Activated CD4-positive, alpha-beta T cell treated with anti-CD3 and anti-CD28 coated beads, Interleukin-2, amount 10 ng/mL, durations not matched to agents 7 days and 5 days (primary cell): ENCODE measurements around the gene HSD3B7. TPM values are rescaled to one million over a fixed set of nuclear protein-coding genes. Genes with fewer than 3 reads are reported as not detected.
A peak's percentile ranks its signal among the peaks of the same experiment; 100 is the strongest.
"Not testable (repeated sequence)": the region's sequence is repeated elsewhere in the genome, so short reads cannot be mapped to it uniquely, and the experiment has no call there.

ENCODE experiments used
- CTCF ChIA-PET: fragments of 350-600 bp; sonication (Branson Sonifier 250); formaldehyde crosslinking; loops from one replicate; lab custom pipeline; 2021; ENCODE audit warnings: antibody characterized with exemption; lab: Charles Lee
- POLR2A ChIA-PET: fragments of 350-600 bp; sonication (Branson Sonifier 250); formaldehyde crosslinking; loops from one replicate; lab custom pipeline; 2021; ENCODE audit warnings: antibody characterized with exemption; lab: Charles Lee
- DNase-seq: peaks from one replicate; pipeline ENCODE4 v3.0.0-alpha.2; 2020
- H3K27ac Mint-ChIP-seq: one replicate; pipeline ENCODE4 v1.8.0; 2021; ENCODE audit warnings: mild to moderate bottlenecking, moderate library complexity, mixed read lengths
- H3K27me3 Mint-ChIP-seq: one replicate; pipeline ENCODE4 v1.8.0; 2021; ENCODE audit warnings: mixed read lengths
- H3K36me3 Mint-ChIP-seq: one replicate; pipeline ENCODE4 v1.8.0; 2021; ENCODE audit warnings: low read depth, mixed read lengths
- H3K4me1 Mint-ChIP-seq: one replicate; pipeline ENCODE4 v1.8.0; 2021; ENCODE audit warnings: mixed read lengths
- H3K4me3 Mint-ChIP-seq: one replicate; pipeline ENCODE4 v1.8.0; 2021; ENCODE audit warnings: mild to moderate bottlenecking, moderate library complexity, mixed read lengths
- H3K9me3 Mint-ChIP-seq: one replicate; pipeline ENCODE4 v1.8.0; 2021; ENCODE audit warnings: mixed read lengths
- total RNA-seq, 2 experiments: library from RNA; stranded (reverse); gene quantifications; one replicate each; pipeline ENCODE4 v1.2.3, GENCODE V29; 2021

HSD3B7 gene
- total RNA-seq: 1 to 10 TPM; 3.4 to 3.5 TPM

DNA sequence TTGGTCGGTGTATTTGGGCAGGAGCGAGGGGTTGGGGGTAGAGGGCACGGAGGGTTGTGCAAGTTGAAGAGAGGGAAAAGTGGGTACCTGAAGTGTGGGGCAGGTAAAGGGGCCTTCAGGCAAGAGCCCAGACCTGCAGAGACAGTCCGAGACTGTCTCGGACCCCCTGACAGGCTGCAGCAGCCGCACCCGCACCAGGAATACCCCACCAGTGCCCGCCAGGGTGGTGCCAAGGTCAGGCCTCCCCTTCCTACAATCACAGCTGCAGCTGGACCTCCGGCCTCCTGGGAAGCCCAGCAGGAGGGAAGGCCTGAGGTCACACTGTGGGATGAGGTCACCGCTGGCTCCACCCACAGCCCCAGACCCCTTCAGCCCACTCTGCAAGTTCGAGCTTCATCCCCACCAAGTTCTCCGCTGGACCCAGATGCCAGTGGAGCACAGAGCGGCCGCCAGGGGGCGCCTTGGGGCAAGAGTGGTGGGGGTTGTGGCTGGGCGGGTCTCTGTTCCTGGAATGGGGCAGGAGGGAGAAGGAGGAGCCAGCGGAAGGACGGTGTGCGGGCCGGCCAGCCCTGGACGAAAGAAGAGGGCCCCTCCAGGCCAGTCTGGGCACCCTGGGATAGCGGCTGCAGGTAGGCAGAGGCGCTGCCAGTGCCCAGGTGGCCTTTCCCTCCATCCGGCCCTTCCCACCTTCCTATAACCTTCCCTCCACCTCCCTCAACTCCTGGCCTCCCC lies at the start of gene HSD3B7:
Gene HSD3B7, plus strand, starts transcription at position 539 of the 732 bp plus-strand sequence. CDS start 452 bp downstream, outside the sequence.
- Mint-ChIP-seq H3K9me3 (no peaks in the 10 kb centered on the region), H3K4me1 (peaks cover 9% of the 10 kb centered on the region), H3K27me3 (no peaks in the 10 kb centered on the region), H3K36me3 (peaks cover 15% of the 10 kb centered on the region), H3K27ac (peak within 1 kb of the TSS; percentile 54), H3K4me3 (peak within 1 kb of the TSS; percentile 36)
- ChIA-PET CTCF (interaction anchor here (0.6 to 4.4 kb wide), 22 partner anchors 9 to 321 kb away, joined by 3 to 23 read pairs (median 4); partner anchors contain the start of gene VKORC1), POLR2A (interaction anchor here (0.5 kb wide), 1 partner anchor 192 kb away, joined by 3 read pairs; no protein-coding TSS in a partner anchor)
- DNase-seq: peak; percentile 83

GRCh38 chr16:30937692-30938091 lies 47.3 kb upstream of the HSD3B7 start:
- CTCF ChIA-PET: interaction anchor here (0.6 to 6.0 kb wide), 7 partner anchors 10 to 247 kb away, joined by 3 to 48 read pairs (median 3); no protein-coding TSS in a partner anchor

GRCh38 chr16:30939571-30939970 lies 45.4 kb upstream of the HSD3B7 start:
- H3K27me3 Mint-ChIP-seq, H3K4me3 Mint-ChIP-seq, H3K27ac Mint-ChIP-seq, H3K9me3 Mint-ChIP-seq, POLR2A ChIA-PET, DNase-seq: not testable (repeated sequence)
- H3K4me1 Mint-ChIP-seq: peaks cover 42% of the 10 kb centered on the region
- H3K36me3 Mint-ChIP-seq: peaks cover 14% of the 10 kb centered on the region
- CTCF ChIA-PET: interaction anchor here (0.6 to 6.0 kb wide), 9 partner anchors 10 to 230 kb away, joined by 3 to 48 read pairs (median 4); no protein-coding TSS in a partner anchor

More at GRCh38 chr16:30937692-30938091, 47.3 kb upstream of the HSD3B7 start:
- Mint-ChIP-seq H3K4me3 (no peak overlapping the region), H3K4me1 (peaks cover 45% of the 10 kb centered on the region), H3K9me3 (no peaks in the 10 kb centered on the region), H3K27ac (peak overlapping the region; percentile 68), H3K36me3 (peaks cover 3% of the 10 kb centered on the region), H3K27me3 (no peaks in the 10 kb centered on the region)
- POLR2A ChIA-PET: no interaction called here
- no peak for DNase-seq

DNA sequence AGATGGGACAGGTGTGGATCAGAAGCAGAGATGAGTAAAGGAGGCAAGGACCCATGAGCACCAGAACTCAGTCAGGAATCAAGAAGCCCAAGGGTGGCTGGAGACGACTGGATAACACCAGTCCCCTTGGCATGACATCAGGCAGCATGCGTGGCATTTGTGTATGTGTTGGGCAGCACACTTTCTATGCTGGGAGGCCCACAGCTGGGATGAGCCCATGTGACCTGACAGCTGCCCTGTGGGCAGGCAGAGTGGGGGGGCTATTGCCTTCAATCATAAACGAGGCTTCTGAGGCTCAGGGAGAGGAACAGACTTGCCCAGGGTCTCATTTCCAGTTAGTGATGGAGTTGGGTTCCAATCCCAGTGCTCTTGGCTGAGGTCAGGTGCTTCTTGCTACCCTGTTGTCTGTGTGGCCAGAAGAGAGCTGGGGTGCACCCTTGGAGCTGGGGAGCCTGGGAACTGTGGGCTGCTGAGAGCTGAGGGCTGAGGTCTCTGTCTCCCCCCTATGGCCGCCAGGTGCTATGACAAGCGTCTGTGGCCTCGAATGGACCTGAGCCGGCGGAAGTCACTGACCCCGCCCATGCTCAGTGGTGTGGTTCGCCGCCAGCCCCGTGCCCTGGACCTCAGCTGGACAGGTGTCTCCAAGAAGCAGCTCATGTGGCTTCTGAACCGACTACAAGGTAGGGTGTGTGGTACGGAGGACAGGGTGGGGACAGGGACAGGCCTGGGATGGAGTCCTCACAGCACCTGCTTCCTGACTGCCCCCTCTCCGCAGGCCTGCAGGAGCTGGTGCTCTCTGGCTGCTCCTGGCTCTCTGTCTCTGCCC lies 43.2 kb upstream of the HSD3B7 start:
- H3K4me3 Mint-ChIP-seq: peak overlapping the region; percentile 51
- H3K4me1 Mint-ChIP-seq: peaks cover 34% of the 10 kb centered on the region
- ChIA-PET CTCF (interaction anchor here (0.6 to 6.0 kb wide), 30 partner anchors 8 to 441 kb away, joined by 3 to 48 read pairs (median 4); partner anchors contain the start of genes FBRS, HSD3B7, SETD1A and VKORC1), POLR2A (no interaction called here)
- peaks cover 20% of the 10 kb centered on the region for H3K36me3 Mint-ChIP-seq
- H3K9me3 Mint-ChIP-seq: no peaks in the 10 kb centered on the region
- H3K27me3 Mint-ChIP-seq: no peaks in the 10 kb centered on the region
- DNase-seq: peak; percentile 74
- H3K27ac Mint-ChIP-seq: peak overlapping the region; percentile 72

- Mint-ChIP-seq H3K4me3 (no peak overlapping the region), H3K27ac (no peak overlapping the region), H3K9me3 (no peaks in the 10 kb centered on the region), H3K36me3 (peaks cover 24% of the 10 kb centered on the region), H3K4me1 (peaks cover 29% of the 10 kb centered on the region), H3K27me3 (no peaks in the 10 kb centered on the region)
- CTCF ChIA-PET: interaction anchor here (0.8 to 6.0 kb wide), 26 partner anchors 8 to 441 kb away, joined by 3 to 48 read pairs (median 4); partner anchors contain the start of genes HSD3B7, SETD1A and VKORC1
- DNase-seq: no peak
- POLR2A ChIA-PET: no interaction called here
These were observed 42.6 kb upstream of the HSD3B7 start for GRCh38 chr16:30942426-30942806.

- POLR2A ChIA-PET: interaction anchor here (0.5 kb wide), 1 partner anchor 236 kb away, joined by 3 read pairs; no protein-coding TSS in a partner anchor
- H3K27me3 Mint-ChIP-seq: no peaks in the 10 kb centered on the region
- DNase-seq: no peak
- CTCF ChIA-PET: interaction anchor here (0.6 to 1.3 kb wide), 5 partner anchors 9 to 125 kb away, joined by 3 to 6 read pairs (median 4); no protein-coding TSS in a partner anchor
- no peaks in the 10 kb centered on the region for H3K9me3 Mint-ChIP-seq
- no peak overlapping the region for H3K4me3 Mint-ChIP-seq
- peak overlapping the region; percentile 46 for H3K27ac Mint-ChIP-seq
- peaks cover 27% of the 10 kb centered on the region for H3K4me1 Mint-ChIP-seq
- peaks cover 24% of the 10 kb centered on the region for H3K36me3 Mint-ChIP-seq
These were observed 40.7 kb upstream of the HSD3B7 start for GRCh38 chr16:30944352-30944751.

GRCh38 chr16:30946671-30947540 lies 38.1 kb upstream of the HSD3B7 start:
- H3K36me3 Mint-ChIP-seq: peaks cover 26% of the 10 kb centered on the region
- H3K4me1 Mint-ChIP-seq: peaks cover 37% of the 10 kb centered on the region
- CTCF ChIA-PET: interaction anchor here (0.9 to 1.4 kb wide), 3 partner anchors 11 to 45 kb away, joined by 3 to 4 read pairs (median 4); no protein-coding TSS in a partner anchor
- POLR2A ChIA-PET: no interaction called here
- DNase-seq: no peak
- no peak overlapping the region for H3K4me3 Mint-ChIP-seq
- H3K27ac Mint-ChIP-seq: no peak overlapping the region
- no peaks in the 10 kb centered on the region for H3K27me3 Mint-ChIP-seq
- no peaks in the 10 kb centered on the region for H3K9me3 Mint-ChIP-seq

DNA sequence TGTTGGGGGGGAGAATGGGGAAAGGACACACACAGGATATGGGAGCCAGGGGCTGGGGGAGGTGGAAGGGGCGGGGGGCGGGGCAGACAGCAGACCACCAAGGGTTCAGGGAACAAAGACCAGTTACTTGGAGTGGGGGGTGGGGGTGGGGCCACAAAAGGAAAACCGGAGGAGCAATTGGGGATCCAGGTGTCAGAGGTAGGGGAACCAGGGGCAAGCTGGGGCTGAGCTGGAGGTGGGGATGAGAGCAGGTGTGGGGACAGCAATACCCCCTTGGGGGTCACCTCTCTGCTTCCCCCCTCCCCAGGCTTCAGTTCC lies 37.5 kb upstream of the HSD3B7 start:
- Mint-ChIP-seq H3K27me3 (no peaks in the 10 kb centered on the region), H3K9me3 (no peaks in the 10 kb centered on the region), H3K27ac (no peak overlapping the region), H3K36me3 (peaks cover 26% of the 10 kb centered on the region), H3K4me3 (no peak overlapping the region), H3K4me1 (peaks cover 31% of the 10 kb centered on the region)
- POLR2A ChIA-PET: no interaction called here
- no peak for DNase-seq
- CTCF ChIA-PET: interaction anchor here (0.9 to 1.4 kb wide), 3 partner anchors 12 to 46 kb away, joined by 3 to 4 read pairs (median 4); no protein-coding TSS in a partner anchor

GRCh38 chr16:30947859-30948666 lies 36.9 kb upstream of the HSD3B7 start:
- no peaks in the 10 kb centered on the region for H3K9me3 Mint-ChIP-seq
- H3K27me3 Mint-ChIP-seq: no peaks in the 10 kb centered on the region
- CTCF ChIA-PET: interaction anchor here (0.6 to 1.4 kb wide), 2 partner anchors 46 to 793 kb away, joined by 4 to 5 read pairs; no protein-coding TSS in a partner anchor
- POLR2A ChIA-PET: no interaction called here
- H3K36me3 Mint-ChIP-seq: peaks cover 23% of the 10 kb centered on the region
- H3K4me1 Mint-ChIP-seq: peaks cover 25% of the 10 kb centered on the region
- H3K4me3 Mint-ChIP-seq: peak overlapping the region; percentile 27
- DNase-seq: no peak
- H3K27ac Mint-ChIP-seq: peak overlapping the region; percentile 50

GRCh38 chr16:30948667-30949649 lies 36.0 kb upstream of the HSD3B7 start, which contains the start of gene ORAI3:
Gene ORAI3, plus strand, starts transcription at chr16:30949068. Its CDS starts 222 bp downstream, at chr16:30949290.
- Mint-ChIP-seq H3K4me3 (peak within 1 kb of the TSS; percentile 91), H3K9me3 (no peaks in the 10 kb centered on the region), H3K36me3 (peaks cover 23% of the 10 kb centered on the region), H3K4me1 (peaks cover 31% of the 10 kb centered on the region), H3K27me3 (no peaks in the 10 kb centered on the region), H3K27ac (peak within 1 kb of the TSS; percentile 85)
- ChIA-PET POLR2A (no interaction called here), CTCF (interaction anchor here (0.5 to 1.8 kb wide), 8 partner anchors 9 to 232 kb away, joined by 3 to 7 read pairs (median 4); no protein-coding TSS in a partner anchor)
- peak; percentile 53 for DNase-seq
